SK-N-SH (cell line): ENCODE results near the gene NOX4.
"Not testable (repeated sequence)": the region's sequence is repeated elsewhere in the genome, so short reads cannot be mapped to it uniquely, and the experiment has no call there.

Experiments
- EP300 ChIP-seq, 2 experiments: IDR thresholded peaks; 2 replicates each; pipeline versions ENCODE4 v1.4.0 to v1.6.1; 2012; ENCODE audit warnings: borderline replicate concordance in 1 of 2, low read depth in 1 of 2, low read length in 1 of 2
- EZH2phosphoT487 ChIP-seq: fragments of 200-600 bp; sonication (generic); IDR thresholded peaks from 2 replicates; pipeline ENCODE4 v1.6.1; 2017; ENCODE audit warnings: low read depth, mixed run types, mild to moderate bottlenecking, antibody characterized with exemption, moderate library complexity, borderline replicate concordance
- RXRA ChIP-seq: IDR thresholded peaks from 2 replicates; pipeline ENCODE4 v1.4.0; 2012; ENCODE audit warnings: low read depth, mild to moderate bottlenecking, borderline replicate concordance
- TF ChIP-seq, protein P1 (sequence below): IDR thresholded peaks from 2 replicates; pipeline ENCODE4 v1.6.1; 2012; ENCODE audit warnings: mild to moderate bottlenecking, low read depth, low read length, moderate library complexity
- TF ChIP-seq, protein P2 (sequence below): fragments of 200-600 bp; sonication (generic); IDR thresholded peaks from 2 replicates; pipeline ENCODE4 v1.6.1; 2017; ENCODE audit warnings: antibody characterized with exemption, mild to moderate bottlenecking, moderate library complexity

DNA sequence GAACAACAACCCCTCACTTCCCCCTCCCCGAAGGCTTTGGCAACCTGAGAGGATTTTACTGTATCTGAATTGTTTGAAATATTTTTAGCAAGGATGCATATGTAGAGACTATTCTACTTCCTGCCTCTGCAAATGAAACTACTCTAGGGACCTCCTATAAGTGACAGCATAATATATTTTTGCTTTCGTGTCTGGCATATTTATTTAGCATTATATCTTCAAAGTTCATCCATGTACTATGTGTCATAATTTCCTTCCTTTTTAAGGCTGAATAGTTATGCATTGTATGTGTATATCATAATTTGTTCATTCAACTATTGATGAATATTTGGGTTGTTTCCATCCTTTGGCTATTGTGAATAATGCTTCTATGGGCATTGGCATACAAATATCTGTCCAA, 153.1 kb downstream of the NOX4 start:
- TF ChIP-seq, protein P1, sequence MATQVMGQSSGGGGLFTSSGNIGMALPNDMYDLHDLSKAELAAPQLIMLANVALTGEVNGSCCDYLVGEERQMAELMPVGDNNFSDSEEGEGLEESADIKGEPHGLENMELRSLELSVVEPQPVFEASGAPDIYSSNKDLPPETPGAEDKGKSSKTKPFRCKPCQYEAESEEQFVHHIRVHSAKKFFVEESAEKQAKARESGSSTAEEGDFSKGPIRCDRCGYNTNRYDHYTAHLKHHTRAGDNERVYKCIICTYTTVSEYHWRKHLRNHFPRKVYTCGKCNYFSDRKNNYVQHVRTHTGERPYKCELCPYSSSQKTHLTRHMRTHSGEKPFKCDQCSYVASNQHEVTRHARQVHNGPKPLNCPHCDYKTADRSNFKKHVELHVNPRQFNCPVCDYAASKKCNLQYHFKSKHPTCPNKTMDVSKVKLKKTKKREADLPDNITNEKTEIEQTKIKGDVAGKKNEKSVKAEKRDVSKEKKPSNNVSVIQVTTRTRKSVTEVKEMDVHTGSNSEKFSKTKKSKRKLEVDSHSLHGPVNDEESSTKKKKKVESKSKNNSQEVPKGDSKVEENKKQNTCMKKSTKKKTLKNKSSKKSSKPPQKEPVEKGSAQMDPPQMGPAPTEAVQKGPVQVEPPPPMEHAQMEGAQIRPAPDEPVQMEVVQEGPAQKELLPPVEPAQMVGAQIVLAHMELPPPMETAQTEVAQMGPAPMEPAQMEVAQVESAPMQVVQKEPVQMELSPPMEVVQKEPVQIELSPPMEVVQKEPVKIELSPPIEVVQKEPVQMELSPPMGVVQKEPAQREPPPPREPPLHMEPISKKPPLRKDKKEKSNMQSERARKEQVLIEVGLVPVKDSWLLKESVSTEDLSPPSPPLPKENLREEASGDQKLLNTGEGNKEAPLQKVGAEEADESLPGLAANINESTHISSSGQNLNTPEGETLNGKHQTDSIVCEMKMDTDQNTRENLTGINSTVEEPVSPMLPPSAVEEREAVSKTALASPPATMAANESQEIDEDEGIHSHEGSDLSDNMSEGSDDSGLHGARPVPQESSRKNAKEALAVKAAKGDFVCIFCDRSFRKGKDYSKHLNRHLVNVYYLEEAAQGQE: not testable (repeated sequence)
- TF ChIP-seq EP300 (IDR thresholded peaks at IDR 0.05; ENCODE audit: borderline replicate concordance in 1 of 2, low read depth in 1 of 2, low read length in 1 of 2); EZH2phosphoT487; RXRA: not testable (repeated sequence)
- TF ChIP-seq, protein P2, sequence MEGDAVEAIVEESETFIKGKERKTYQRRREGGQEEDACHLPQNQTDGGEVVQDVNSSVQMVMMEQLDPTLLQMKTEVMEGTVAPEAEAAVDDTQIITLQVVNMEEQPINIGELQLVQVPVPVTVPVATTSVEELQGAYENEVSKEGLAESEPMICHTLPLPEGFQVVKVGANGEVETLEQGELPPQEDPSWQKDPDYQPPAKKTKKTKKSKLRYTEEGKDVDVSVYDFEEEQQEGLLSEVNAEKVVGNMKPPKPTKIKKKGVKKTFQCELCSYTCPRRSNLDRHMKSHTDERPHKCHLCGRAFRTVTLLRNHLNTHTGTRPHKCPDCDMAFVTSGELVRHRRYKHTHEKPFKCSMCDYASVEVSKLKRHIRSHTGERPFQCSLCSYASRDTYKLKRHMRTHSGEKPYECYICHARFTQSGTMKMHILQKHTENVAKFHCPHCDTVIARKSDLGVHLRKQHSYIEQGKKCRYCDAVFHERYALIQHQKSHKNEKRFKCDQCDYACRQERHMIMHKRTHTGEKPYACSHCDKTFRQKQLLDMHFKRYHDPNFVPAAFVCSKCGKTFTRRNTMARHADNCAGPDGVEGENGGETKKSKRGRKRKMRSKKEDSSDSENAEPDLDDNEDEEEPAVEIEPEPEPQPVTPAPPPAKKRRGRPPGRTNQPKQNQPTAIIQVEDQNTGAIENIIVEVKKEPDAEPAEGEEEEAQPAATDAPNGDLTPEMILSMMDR: not testable (repeated sequence)
